DOHH2 (cell line): Measurements from ENCODE around the gene PRAC1.

Experiments
- H3F3A ChIP-seq: fragments of 200-600 bp; sonication (generic), shearing (Covaris generic); 2 replicates; pipeline ENCODE4 v1.6.0; 2016; ENCODE audit warnings: antibody characterized with exemption, mild to moderate bottlenecking; ENCODE audit not compliant: control insufficient read depth, insufficient read depth
- H3K27ac ChIP-seq: fragments of 200-600 bp; sonication (generic); 2 replicates; pipeline ENCODE4 v1.5.1; 2014; ENCODE audit warnings: low read depth, mild to moderate bottlenecking, low read length, moderate library complexity
- H3K27me3 ChIP-seq: fragments of 200-600 bp; sonication (generic); 2 replicates; pipeline ENCODE4 v1.6.1; 2014; ENCODE audit warnings: mild to moderate bottlenecking, low read length, mixed read lengths; ENCODE audit not compliant: control insufficient read depth
- H3K36me3 ChIP-seq: fragments of 200-600 bp; sonication (generic); 2 replicates; pipeline ENCODE4 v1.6.1; 2014; ENCODE audit warnings: mild to moderate bottlenecking, low read length, moderate library complexity, mixed read lengths; ENCODE audit not compliant: control insufficient read depth
- H3K4me1 ChIP-seq: fragments of 200-600 bp; sonication (generic); 2 replicates; pipeline ENCODE4 v1.6.1; 2014; ENCODE audit warnings: mild to moderate bottlenecking, low read length, mixed read lengths; ENCODE audit not compliant: control insufficient read depth
- H3K4me2 ChIP-seq: fragments of 200-600 bp; sonication (generic); 2 replicates; pipeline ENCODE4 v1.6.0; 2014; ENCODE audit warnings: mild to moderate bottlenecking, low read length, moderate library complexity
- H3K4me3 ChIP-seq: fragments of 200-600 bp; sonication (generic); 2 replicates; pipeline ENCODE4 v1.5.1; 2014; ENCODE audit warnings: mild to moderate bottlenecking, low read length, mixed read lengths
- H3K79me2 ChIP-seq: fragments of 200-600 bp; sonication (generic); 2 replicates; pipeline ENCODE4 v1.6.1; 2014; ENCODE audit warnings: mild to moderate bottlenecking, low read length, mixed read lengths; ENCODE audit not compliant: control insufficient read depth
- H3K9me2 ChIP-seq: fragments of 200-600 bp; sonication (generic); replicated peaks from 2 replicates; pipeline ENCODE4 v1.6.1; 2014; ENCODE audit warnings: mild to moderate bottlenecking, low read length, mixed read lengths; ENCODE audit not compliant: control insufficient read depth
- H3K9me3 ChIP-seq: fragments of 200-600 bp; sonication (generic); 2 replicates; pipeline ENCODE4 v1.6.1; 2014; ENCODE audit warnings: antibody characterized with exemption, low read length, mixed read lengths; ENCODE audit not compliant: control insufficient read depth, insufficient read depth
- H4K20me1 ChIP-seq: fragments of 200-600 bp; sonication (generic); 2 replicates; pipeline ENCODE4 v1.6.0; 2014; ENCODE audit warnings: low read depth, mild to moderate bottlenecking, antibody characterized with exemption, low read length, moderate library complexity; ENCODE audit not compliant: control insufficient read depth, insufficient read depth
- CTCF ChIP-seq: fragments of 200-600 bp; sonication (generic); IDR thresholded peaks from one replicate; pipeline ENCODE4 v1.5.1; 2014; ENCODE audit warnings: antibody characterized with exemption, mild to moderate bottlenecking, low read depth, low read length; ENCODE audit not compliant: poor library complexity, severe bottlenecking
- EZH2phosphoT487 ChIP-seq: fragments of 200-600 bp; sonication (generic); IDR thresholded peaks from 2 replicates; pipeline ENCODE4 v1.6.1; 2017; ENCODE audit warnings: borderline replicate concordance, mild to moderate bottlenecking, antibody characterized with exemption, low read length, moderate library complexity, mixed read lengths

Gene PRAC1

GRCh38 chr17:48722201-48722907 is at the start of gene PRAC1:
PRAC1 (minus strand) TSS chr17:48722518; CDS start chr17:48722392, 126 bp downstream.
- H3K4me1 ChIP-seq = peaks cover 17% of the 10 kb centered on the region
- H3K27me3 ChIP-seq = peaks cover 55% of the 10 kb centered on the region
- no peaks in the 10 kb centered on the region for H4K20me1 ChIP-seq
- no peaks in the 10 kb centered on the region for H3K9me2 ChIP-seq
- H3F3A ChIP-seq = no peaks in the 10 kb centered on the region
- H3K36me3 ChIP-seq = no peaks in the 10 kb centered on the region
- H3K4me2 ChIP-seq = peak within 1 kb of the TSS; percentile 50
- no peak within 1 kb of the TSS for H3K27ac ChIP-seq
- H3K9me3 ChIP-seq = no peaks in the 10 kb centered on the region
- no peaks in the 10 kb centered on the region for H3K79me2 ChIP-seq
- no peak for TF ChIP-seq CTCF
- no peak for TF ChIP-seq EZH2phosphoT487
- H3K4me3 ChIP-seq = peak within 1 kb of the TSS; percentile 51

- TF ChIP-seq CTCF = no peak
- no peak for TF ChIP-seq EZH2phosphoT487
- no peak overlapping the region for H3K4me3 ChIP-seq
- no peaks in the 10 kb centered on the region for H3K36me3 ChIP-seq
- no peak overlapping the region for H3K4me2 ChIP-seq
- no peaks in the 10 kb centered on the region; the same call in 1 of the 2 replicates for H3K9me3 ChIP-seq
- H3F3A ChIP-seq = no peaks in the 10 kb centered on the region
- no peaks in the 10 kb centered on the region for H3K79me2 ChIP-seq
- H3K27ac ChIP-seq = no peak overlapping the region
- no peaks in the 10 kb centered on the region for H4K20me1 ChIP-seq
- H3K27me3 ChIP-seq = peaks cover 5% of the 10 kb centered on the region
- H3K4me1 ChIP-seq = peaks cover 6% of the 10 kb centered on the region
- H3K9me2 ChIP-seq = no peaks in the 10 kb centered on the region
These were observed 48.6 kb upstream of the PRAC1 start for GRCh38 chr17:48770954-48771353.

GRCh38 chr17:48769009-48769675 is 46.8 kb upstream of the PRAC1 start:
- Histone ChIP-seq H3K9me3 (no peaks in the 10 kb centered on the region), H3K79me2 (no peaks in the 10 kb centered on the region), H3K4me2 (no peak overlapping the region), H3F3A (no peaks in the 10 kb centered on the region), H3K4me3 (no peak overlapping the region), H4K20me1 (no peaks in the 10 kb centered on the region), H3K9me2 (no peaks in the 10 kb centered on the region), H3K4me1 (peaks cover 3% of the 10 kb centered on the region), H3K27ac (no peak overlapping the region), H3K36me3 (no peaks in the 10 kb centered on the region), H3K27me3 (peaks cover 10% of the 10 kb centered on the region)
- TF ChIP-seq EZH2phosphoT487 = no peak
- TF ChIP-seq CTCF = no peak
